NB4 (cell line): Measurements from ENCODE around the gene ZNF273.

Source experiments
- MYC ChIP-seq: IDR thresholded peaks from 2 replicates; pipeline ENCODE4 v1.6.1; 2011; ENCODE audit warnings: low read depth, low read length
- POLR2A ChIP-seq: IDR thresholded peaks from 2 replicates; pipeline ENCODE4 v1.6.1; 2011; ENCODE audit warnings: mild to moderate bottlenecking; ENCODE audit not compliant: insufficient read length; ENCODE audit errors: extremely low read depth
- TF ChIP-seq, protein P1 (sequence below): IDR thresholded peaks from one replicate; pipeline ENCODE4 v1.5.1; 2012; ENCODE audit warnings: low read depth, low read length
- TF ChIP-seq, protein P2 (sequence below): IDR thresholded peaks from 2 replicates; pipeline ENCODE4 v1.6.1; 2011; ENCODE audit warnings: low read depth, low read length

DNA sequence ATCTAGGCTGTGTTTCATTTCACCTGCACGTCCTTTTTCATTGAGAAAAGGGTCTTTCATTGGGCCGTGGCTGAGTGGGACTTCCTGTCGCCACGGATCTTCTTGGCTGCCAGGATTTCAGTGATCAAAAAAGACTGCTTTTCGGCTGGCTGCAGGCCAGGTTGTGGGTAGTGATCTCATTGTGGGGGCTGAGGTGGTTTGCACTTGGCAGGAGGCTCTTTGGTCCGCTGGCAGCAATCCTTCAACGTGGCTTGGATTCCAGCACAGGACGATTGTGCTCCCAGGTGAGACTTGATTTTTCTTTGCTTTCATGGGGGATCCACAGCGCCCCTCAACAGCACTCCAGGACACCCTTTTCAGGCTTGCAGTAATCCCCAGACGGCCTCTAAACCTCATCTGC, 29.0 kb upstream of the ZNF273 start:
- TF ChIP-seq, protein P1, sequence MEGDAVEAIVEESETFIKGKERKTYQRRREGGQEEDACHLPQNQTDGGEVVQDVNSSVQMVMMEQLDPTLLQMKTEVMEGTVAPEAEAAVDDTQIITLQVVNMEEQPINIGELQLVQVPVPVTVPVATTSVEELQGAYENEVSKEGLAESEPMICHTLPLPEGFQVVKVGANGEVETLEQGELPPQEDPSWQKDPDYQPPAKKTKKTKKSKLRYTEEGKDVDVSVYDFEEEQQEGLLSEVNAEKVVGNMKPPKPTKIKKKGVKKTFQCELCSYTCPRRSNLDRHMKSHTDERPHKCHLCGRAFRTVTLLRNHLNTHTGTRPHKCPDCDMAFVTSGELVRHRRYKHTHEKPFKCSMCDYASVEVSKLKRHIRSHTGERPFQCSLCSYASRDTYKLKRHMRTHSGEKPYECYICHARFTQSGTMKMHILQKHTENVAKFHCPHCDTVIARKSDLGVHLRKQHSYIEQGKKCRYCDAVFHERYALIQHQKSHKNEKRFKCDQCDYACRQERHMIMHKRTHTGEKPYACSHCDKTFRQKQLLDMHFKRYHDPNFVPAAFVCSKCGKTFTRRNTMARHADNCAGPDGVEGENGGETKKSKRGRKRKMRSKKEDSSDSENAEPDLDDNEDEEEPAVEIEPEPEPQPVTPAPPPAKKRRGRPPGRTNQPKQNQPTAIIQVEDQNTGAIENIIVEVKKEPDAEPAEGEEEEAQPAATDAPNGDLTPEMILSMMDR, result no peak
- TF ChIP-seq POLR2A (no peak), MYC (no peak)
- TF ChIP-seq, protein P2, sequence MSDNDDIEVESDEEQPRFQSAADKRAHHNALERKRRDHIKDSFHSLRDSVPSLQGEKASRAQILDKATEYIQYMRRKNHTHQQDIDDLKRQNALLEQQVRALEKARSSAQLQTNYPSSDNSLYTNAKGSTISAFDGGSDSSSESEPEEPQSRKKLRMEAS, result no peak
